SH-SY5Y (cell line): ENCODE results near the gene GABARAP.

Experiments used
- GATA2 ChIP-seq: IDR thresholded peaks from 2 replicates; pipeline ENCODE4 v1.6.1; 2011; ENCODE audit warnings: mild to moderate bottlenecking, low read depth, low read length
- GATA3 ChIP-seq: IDR thresholded peaks from 2 replicates; pipeline ENCODE4 v1.6.1; 2011; ENCODE audit warnings: low read depth, mild to moderate bottlenecking, low read length, moderate library complexity

Gene GABARAP

GRCh38 chr17:7224661-7225111 lies 17.6 kb downstream of the GABARAP start:
- no peak for TF ChIP-seq GATA3

- TF ChIP-seq GATA3 (no peak), GATA2 (no peak)
Measured at GRCh38 chr17:7224110-7224509, 18.1 kb downstream of the GABARAP start.

GRCh38 chr17:7223375-7223774 lies 18.9 kb downstream of the GABARAP start:
- TF ChIP-seq GATA2 (peak; percentile 36; the same call in 1 of the 2 replicates), GATA3 (no peak)

- TF ChIP-seq GATA2 (no peak), GATA3 (no peak)
Measured at GRCh38 chr17:7222972-7223292, 19.3 kb downstream of the GABARAP start.

- TF ChIP-seq GATA2 (no peak), GATA3 (no peak)
Measured at GRCh38 chr17:7222093-7222971, 19.9 kb downstream of the GABARAP start.

GRCh38 chr17:7221278-7222092 lies 20.8 kb downstream of the GABARAP start:
- TF ChIP-seq GATA2 (no peak), GATA3 (no peak)

GRCh38 chr17:7220593-7221277 lies 21.5 kb downstream of the GABARAP start:
- no peak for TF ChIP-seq GATA2
- no peak for TF ChIP-seq GATA3

- no peak for TF ChIP-seq GATA3
Measured at GRCh38 chr17:7219812-7220592, 22.2 kb downstream of the GABARAP start, which contains the start of the genes ACADVL and DLG4. TSS of gene ACADVL (plus strand) at chr17:7219938. CDS start at chr17:7219985, 47 bp downstream. TSS of gene DLG4 (minus strand) at chr17:7219836.

GRCh38 chr17:7219229-7219811 lies 22.9 kb downstream of the GABARAP start:
- TF ChIP-seq GATA3 (no peak), GATA2 (no peak)

GRCh38 chr17:7218758-7219157 lies 23.5 kb downstream of the GABARAP start:
- no peak for TF ChIP-seq GATA2
- no peak for TF ChIP-seq GATA3

GRCh38 chr17:7218166-7218565 lies 24.1 kb downstream of the GABARAP start:
- TF ChIP-seq GATA2 (no peak), GATA3 (no peak)

- TF ChIP-seq GATA3 (no peak), GATA2 (no peak)
Measured at GRCh38 chr17:7217113-7217987, 24.9 kb downstream of the GABARAP start.
